HCT116 (cell line): ENCODE measurements around the gene SDK1.

Experiments used
- CEBPB ChIP-seq: IDR thresholded peaks from 2 replicates; pipeline ENCODE4 v1.6.1; 2012; ENCODE audit warnings: low read depth
- EZH2phosphoT487 ChIP-seq: fragments of 200-600 bp; IDR thresholded peaks from 2 replicates; pipeline ENCODE4 v1.6.1; 2018; ENCODE audit warnings: antibody characterized with exemption, borderline replicate concordance
- FOSL1 ChIP-seq: IDR thresholded peaks from 2 replicates; pipeline ENCODE4 v1.6.1; 2012; ENCODE audit warnings: low read depth
- POLR2A ChIP-seq: IDR thresholded peaks from 2 replicates; pipeline ENCODE4 v1.7.0; 2011; ENCODE audit warnings: borderline replicate concordance; ENCODE audit not compliant: insufficient read depth, insufficient read length; ENCODE audit errors: extremely low read depth
- RAD21 ChIP-seq: IDR thresholded peaks from 2 replicates; pipeline ENCODE4 v1.6.1; 2012; ENCODE audit warnings: low read depth, mild to moderate bottlenecking
- SP1 ChIP-seq: IDR thresholded peaks from 2 replicates; pipeline ENCODE4 v1.6.1; 2012; ENCODE audit warnings: low read depth
- YY1 ChIP-seq: IDR thresholded peaks from 2 replicates; pipeline ENCODE4 v1.6.1; 2011; ENCODE audit warnings: low read length, low read depth, moderate library complexity, mild to moderate bottlenecking; ENCODE audit not compliant: insufficient replicate concordance; ENCODE audit errors: extremely low read depth
- TF ChIP-seq, protein P1 (sequence below), 3 experiments: fragments of 200-600 bp in 1 of 3; sonication (generic) in 1 of 3; IDR thresholded peaks in 2 of 3; conservative IDR thresholded peaks in 1 of 3; 2 replicates each; pipeline ENCODE4 v1.5.1; 2012 to 2017; ENCODE audit warnings: low read depth in 2 of 3, low read length in 2 of 3, antibody characterized with exemption in 1 of 3, borderline replicate concordance in 1 of 3, control low read depth in 1 of 3, mild to moderate bottlenecking in 1 of 3, mixed read lengths in 1 of 3, mixed run types in 1 of 3, moderate library complexity in 1 of 3; ENCODE audit not compliant: insufficient read depth in 1 of 3
- TF ChIP-seq, protein P2 (sequence below): IDR thresholded peaks from 2 replicates; pipeline ENCODE4 v1.6.1; 2011; ENCODE audit warnings: mild to moderate bottlenecking, low read length, moderate library complexity; ENCODE audit not compliant: insufficient replicate concordance; ENCODE audit errors: extremely low read depth
- TF ChIP-seq, protein P3 (sequence below): IDR thresholded peaks from 2 replicates; pipeline ENCODE4 v1.6.1; 2012; ENCODE audit warnings: low read depth

DNA sequence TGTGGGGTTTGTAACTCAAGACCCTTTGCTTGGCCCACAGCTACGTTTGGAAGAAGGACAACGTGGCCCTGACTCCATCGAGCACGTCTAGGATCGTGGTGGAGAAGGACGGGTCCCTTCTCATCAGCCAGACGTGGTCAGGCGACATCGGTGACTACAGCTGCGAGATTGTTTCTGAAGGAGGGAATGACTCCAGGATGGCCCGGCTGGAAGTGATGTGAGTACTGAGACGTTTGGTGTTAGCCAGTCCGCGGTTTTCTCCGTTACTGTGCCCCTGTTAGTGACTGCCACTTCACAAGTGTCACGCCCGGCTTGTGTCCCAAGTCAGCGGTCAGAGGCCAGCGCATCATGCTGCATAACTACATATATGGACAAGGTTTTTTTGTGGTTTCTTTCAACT is 673.3 kb downstream of the SDK1 start:
- TF ChIP-seq, protein P1, sequence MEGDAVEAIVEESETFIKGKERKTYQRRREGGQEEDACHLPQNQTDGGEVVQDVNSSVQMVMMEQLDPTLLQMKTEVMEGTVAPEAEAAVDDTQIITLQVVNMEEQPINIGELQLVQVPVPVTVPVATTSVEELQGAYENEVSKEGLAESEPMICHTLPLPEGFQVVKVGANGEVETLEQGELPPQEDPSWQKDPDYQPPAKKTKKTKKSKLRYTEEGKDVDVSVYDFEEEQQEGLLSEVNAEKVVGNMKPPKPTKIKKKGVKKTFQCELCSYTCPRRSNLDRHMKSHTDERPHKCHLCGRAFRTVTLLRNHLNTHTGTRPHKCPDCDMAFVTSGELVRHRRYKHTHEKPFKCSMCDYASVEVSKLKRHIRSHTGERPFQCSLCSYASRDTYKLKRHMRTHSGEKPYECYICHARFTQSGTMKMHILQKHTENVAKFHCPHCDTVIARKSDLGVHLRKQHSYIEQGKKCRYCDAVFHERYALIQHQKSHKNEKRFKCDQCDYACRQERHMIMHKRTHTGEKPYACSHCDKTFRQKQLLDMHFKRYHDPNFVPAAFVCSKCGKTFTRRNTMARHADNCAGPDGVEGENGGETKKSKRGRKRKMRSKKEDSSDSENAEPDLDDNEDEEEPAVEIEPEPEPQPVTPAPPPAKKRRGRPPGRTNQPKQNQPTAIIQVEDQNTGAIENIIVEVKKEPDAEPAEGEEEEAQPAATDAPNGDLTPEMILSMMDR (IDR thresholded peaks at IDR 0.05 in 2 of 3, conservative IDR thresholded peaks at IDR 0.05 in 1 of 3; ENCODE audit: borderline replicate concordance in 1 of 3, insufficient read depth in 1 of 3, low read depth in 2 of 3, low read length in 2 of 3) = no peak
- no peak for TF ChIP-seq EZH2phosphoT487
- no peak for TF ChIP-seq POLR2A
- TF ChIP-seq SP1 = no peak
- TF ChIP-seq, protein P2, sequence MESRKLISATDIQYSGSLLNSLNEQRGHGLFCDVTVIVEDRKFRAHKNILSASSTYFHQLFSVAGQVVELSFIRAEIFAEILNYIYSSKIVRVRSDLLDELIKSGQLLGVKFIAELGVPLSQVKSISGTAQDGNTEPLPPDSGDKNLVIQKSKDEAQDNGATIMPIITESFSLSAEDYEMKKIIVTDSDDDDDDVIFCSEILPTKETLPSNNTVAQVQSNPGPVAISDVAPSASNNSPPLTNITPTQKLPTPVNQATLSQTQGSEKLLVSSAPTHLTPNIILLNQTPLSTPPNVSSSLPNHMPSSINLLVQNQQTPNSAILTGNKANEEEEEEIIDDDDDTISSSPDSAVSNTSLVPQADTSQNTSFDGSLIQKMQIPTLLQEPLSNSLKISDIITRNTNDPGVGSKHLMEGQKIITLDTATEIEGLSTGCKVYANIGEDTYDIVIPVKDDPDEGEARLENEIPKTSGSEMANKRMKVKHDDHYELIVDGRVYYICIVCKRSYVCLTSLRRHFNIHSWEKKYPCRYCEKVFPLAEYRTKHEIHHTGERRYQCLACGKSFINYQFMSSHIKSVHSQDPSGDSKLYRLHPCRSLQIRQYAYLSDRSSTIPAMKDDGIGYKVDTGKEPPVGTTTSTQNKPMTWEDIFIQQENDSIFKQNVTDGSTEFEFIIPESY = no peak
- TF ChIP-seq, protein P3, sequence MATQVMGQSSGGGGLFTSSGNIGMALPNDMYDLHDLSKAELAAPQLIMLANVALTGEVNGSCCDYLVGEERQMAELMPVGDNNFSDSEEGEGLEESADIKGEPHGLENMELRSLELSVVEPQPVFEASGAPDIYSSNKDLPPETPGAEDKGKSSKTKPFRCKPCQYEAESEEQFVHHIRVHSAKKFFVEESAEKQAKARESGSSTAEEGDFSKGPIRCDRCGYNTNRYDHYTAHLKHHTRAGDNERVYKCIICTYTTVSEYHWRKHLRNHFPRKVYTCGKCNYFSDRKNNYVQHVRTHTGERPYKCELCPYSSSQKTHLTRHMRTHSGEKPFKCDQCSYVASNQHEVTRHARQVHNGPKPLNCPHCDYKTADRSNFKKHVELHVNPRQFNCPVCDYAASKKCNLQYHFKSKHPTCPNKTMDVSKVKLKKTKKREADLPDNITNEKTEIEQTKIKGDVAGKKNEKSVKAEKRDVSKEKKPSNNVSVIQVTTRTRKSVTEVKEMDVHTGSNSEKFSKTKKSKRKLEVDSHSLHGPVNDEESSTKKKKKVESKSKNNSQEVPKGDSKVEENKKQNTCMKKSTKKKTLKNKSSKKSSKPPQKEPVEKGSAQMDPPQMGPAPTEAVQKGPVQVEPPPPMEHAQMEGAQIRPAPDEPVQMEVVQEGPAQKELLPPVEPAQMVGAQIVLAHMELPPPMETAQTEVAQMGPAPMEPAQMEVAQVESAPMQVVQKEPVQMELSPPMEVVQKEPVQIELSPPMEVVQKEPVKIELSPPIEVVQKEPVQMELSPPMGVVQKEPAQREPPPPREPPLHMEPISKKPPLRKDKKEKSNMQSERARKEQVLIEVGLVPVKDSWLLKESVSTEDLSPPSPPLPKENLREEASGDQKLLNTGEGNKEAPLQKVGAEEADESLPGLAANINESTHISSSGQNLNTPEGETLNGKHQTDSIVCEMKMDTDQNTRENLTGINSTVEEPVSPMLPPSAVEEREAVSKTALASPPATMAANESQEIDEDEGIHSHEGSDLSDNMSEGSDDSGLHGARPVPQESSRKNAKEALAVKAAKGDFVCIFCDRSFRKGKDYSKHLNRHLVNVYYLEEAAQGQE = no peak
- no peak for TF ChIP-seq YY1
- no peak for TF ChIP-seq FOSL1
- no peak for TF ChIP-seq RAD21
- TF ChIP-seq CEBPB = no peak
